ENCODE data around the gene TMEM214. TPM values are rescaled to one million over a fixed set of nuclear protein-coding genes. Genes with fewer than 3 reads are reported as not detected.

TMEM214 gene
- total RNA-seq, 6 experiments from 2014 or later: 119 to 162 (median 144) TPM

- no peaks in the 10 kb centered on the region for H3K9me3 Mint-ChIP-seq
- peaks cover 23% of the 10 kb centered on the region for H3K4me1 Mint-ChIP-seq (ENCODE audit: low read depth)
- no peak overlapping the region for H3K4me3 Mint-ChIP-seq
Measured at GRCh38 chr2:27088634-27089033, 55.9 kb downstream of the TMEM214 start.

GRCh38 chr2:27089111-27089954 lies 56.6 kb downstream of the TMEM214 start:
- H3K27me3 Mint-ChIP-seq (ENCODE audit: insufficient read depth): peaks cover 5% of the 10 kb centered on the region
- TF ChIP-seq CTCF (IDR thresholded peaks at IDR 0.05): no peak
- H3K9me3 Mint-ChIP-seq: no peaks in the 10 kb centered on the region
- no peak overlapping the region for H3K27ac Mint-ChIP-seq
- no peak overlapping the region for H3K4me3 Mint-ChIP-seq
- peaks cover 23% of the 10 kb centered on the region for H3K4me1 Mint-ChIP-seq (ENCODE audit: low read depth)
- no peak for DNase-seq
- no peaks in the 10 kb centered on the region for H3K36me3 Mint-ChIP-seq (ENCODE audit: low read depth)

More at GRCh38 chr2:27088634-27089033, 55.9 kb downstream of the TMEM214 start:
- no peak for DNase-seq
- Mint-ChIP-seq H3K27ac (no peak overlapping the region), H3K36me3 (ENCODE audit: low read depth) (no peaks in the 10 kb centered on the region), H3K27me3 (ENCODE audit: insufficient read depth) (peaks cover 5% of the 10 kb centered on the region)
- no peak for TF ChIP-seq CTCF (IDR thresholded peaks at IDR 0.05)

Other genes starting within 250 kb of the TMEM214 start
- gene CENPA, start 246.9 kb upstream of the TMEM214 start, total RNA-seq (2021; fragmentation: NEBNext Ultra II Directional; extraction: Animal tissue kit (Norgen Biotek cat#: 25700)): 10 to 100 TPM in 5 of 6 experiments, 1 to 10 TPM in 1; 8.7 to 20.4 (median 17.5) TPM
- gene DPYSL5, start 184.8 kb upstream of the TMEM214 start, total RNA-seq (2021; fragmentation: NEBNext Ultra II Directional; extraction: Animal tissue kit (Norgen Biotek cat#: 25700)): not detected
- gene MAPRE3, start 62.3 kb upstream of the TMEM214 start, total RNA-seq (2021; fragmentation: NEBNext Ultra II Directional; extraction: Animal tissue kit (Norgen Biotek cat#: 25700)): 10 to 100 TPM; 17.0 to 20.4 (median 17.7) TPM
- 10 to 100 TPM; 23.5 to 31.4 (median 28.6) TPM for gene AGBL5, start 18.7 kb downstream of the TMEM214 start, total RNA-seq (2021; fragmentation: NEBNext Ultra II Directional; extraction: Animal tissue kit (Norgen Biotek cat#: 25700))
- 100 to 1,000 TPM; 500 to 565 (median 548) TPM for gene OST4, start 38.7 kb downstream of the TMEM214 start, total RNA-seq (2021; fragmentation: NEBNext Ultra II Directional; extraction: Animal tissue kit (Norgen Biotek cat#: 25700))
- gene EMILIN1, start 45.6 kb downstream of the TMEM214 start, total RNA-seq (2021; fragmentation: NEBNext Ultra II Directional; extraction: Animal tissue kit (Norgen Biotek cat#: 25700)): 100 to 1,000 TPM; 144 to 208 (median 183) TPM
- 1 to 10 TPM; 1.0 to 1.7 (median 1.6) TPM for gene KHK, start 53.8 kb downstream of the TMEM214 start, total RNA-seq (2021; fragmentation: NEBNext Ultra II Directional; extraction: Animal tissue kit (Norgen Biotek cat#: 25700))
- gene CGREF1, start 86.2 kb downstream of the TMEM214 start, total RNA-seq (2021; fragmentation: NEBNext Ultra II Directional; extraction: Animal tissue kit (Norgen Biotek cat#: 25700)): under 1 TPM in 1 of 6 experiments, not detected in 5; 0.12 TPM
- not detected for gene ABHD1, start 90.8 kb downstream of the TMEM214 start, total RNA-seq (2021; fragmentation: NEBNext Ultra II Directional; extraction: Animal tissue kit (Norgen Biotek cat#: 25700))
- gene PREB, start 101.7 kb downstream of the TMEM214 start, total RNA-seq (2021; fragmentation: NEBNext Ultra II Directional; extraction: Animal tissue kit (Norgen Biotek cat#: 25700)): 10 to 100 TPM; 43.4 to 50.7 (median 46.4) TPM
- gene PRR30, start 106.4 kb downstream of the TMEM214 start, total RNA-seq (2021; fragmentation: NEBNext Ultra II Directional; extraction: Animal tissue kit (Norgen Biotek cat#: 25700)): not detected
- gene TCF23, start 116.0 kb downstream of the TMEM214 start, total RNA-seq (2021; fragmentation: NEBNext Ultra II Directional; extraction: Animal tissue kit (Norgen Biotek cat#: 25700)): not detected
- gene ATRAID, start 179.1 kb downstream of the TMEM214 start, total RNA-seq (2021; fragmentation: NEBNext Ultra II Directional; extraction: Animal tissue kit (Norgen Biotek cat#: 25700)): 100 to 1,000 TPM in 5 of 6 experiments, 10 to 100 TPM in 1; 98.8 to 123 (median 116) TPM
- gene SLC5A6, start 179.3 kb downstream of the TMEM214 start, total RNA-seq (2021; fragmentation: NEBNext Ultra II Directional; extraction: Animal tissue kit (Norgen Biotek cat#: 25700)): 10 to 100 TPM; 23.6 to 32.6 (median 25.5) TPM
- gene CAD, start 184.4 kb downstream of the TMEM214 start, total RNA-seq (2021; fragmentation: NEBNext Ultra II Directional; extraction: Animal tissue kit (Norgen Biotek cat#: 25700)): 10 to 100 TPM; 38.3 to 46.9 (median 42.8) TPM
- not detected for gene SLC30A3, start 230.1 kb downstream of the TMEM214 start, total RNA-seq (2021; fragmentation: NEBNext Ultra II Directional; extraction: Animal tissue kit (Norgen Biotek cat#: 25700))
- gene DNAJC5G, start 242.5 kb downstream of the TMEM214 start, total RNA-seq (2021; fragmentation: NEBNext Ultra II Directional; extraction: Animal tissue kit (Norgen Biotek cat#: 25700)): not detected
- not detected for gene TRIM54, start 249.5 kb downstream of the TMEM214 start, total RNA-seq (2021; fragmentation: NEBNext Ultra II Directional; extraction: Animal tissue kit (Norgen Biotek cat#: 25700))

All from HFFc6 (cell line).